ENCODE results near the gene MRPL1. TPM values are rescaled to one million over a fixed set of nuclear protein-coding genes. Genes with fewer than 3 reads are reported as not detected.
A peak's percentile ranks its signal among the peaks of the same experiment; 100 is the strongest.
"Not testable (repeated sequence)": the region's sequence is repeated elsewhere in the genome, so short reads cannot be mapped to it uniquely, and the experiment has no call there.

Gene MRPL1
- total and polyA plus RNA-seq, 5 donors from 2014 or later = 31.3 to 36.8 (median 32.4) TPM

GRCh38 chr4:77960367-77960766 is 97.7 kb downstream of the MRPL1 start:
- Histone ChIP-seq H3K4me1 (ENCODE audit: control insufficient read depth, insufficient read depth, low read length, poor library complexity, severe bottlenecking) (no peaks in the 10 kb centered on the region), H3K4me3 (ENCODE audit: low read depth, low read length) (no peak overlapping the region), H3K36me3 (ENCODE audit: control insufficient read depth, insufficient read depth, low read length) (no peaks in the 10 kb centered on the region), H3K9me3 (ENCODE audit: control insufficient read depth in 2 of 2, low read length in 2 of 2) (no peaks in the 10 kb centered on the region), H3K27ac (ENCODE audit: insufficient read depth, low read length, poor library complexity, severe bottlenecking) (no peak overlapping the region), H3K27me3 (ENCODE audit: control insufficient read depth, insufficient read depth, low read length) (no peaks in the 10 kb centered on the region)
- peaks cover 4% of the 10 kb centered on the region for H3K27me3 Mint-ChIP-seq
- no peak overlapping the region for H3K4me3 Mint-ChIP-seq
- H3K27ac Mint-ChIP-seq = no peak overlapping the region
- ATAC-seq (ENCODE audit: low read depth in 2 of 2) (no peak), DNase-seq (no peak)
- H3K36me3 Mint-ChIP-seq = peaks cover 3% of the 10 kb centered on the region
- peaks cover 0 to 4% (median 2%) of the 10 kb centered on the region in 4 donors for H3K4me1 Mint-ChIP-seq
- H3K9me3 Mint-ChIP-seq = no peaks in the 10 kb centered on the region

DNA sequence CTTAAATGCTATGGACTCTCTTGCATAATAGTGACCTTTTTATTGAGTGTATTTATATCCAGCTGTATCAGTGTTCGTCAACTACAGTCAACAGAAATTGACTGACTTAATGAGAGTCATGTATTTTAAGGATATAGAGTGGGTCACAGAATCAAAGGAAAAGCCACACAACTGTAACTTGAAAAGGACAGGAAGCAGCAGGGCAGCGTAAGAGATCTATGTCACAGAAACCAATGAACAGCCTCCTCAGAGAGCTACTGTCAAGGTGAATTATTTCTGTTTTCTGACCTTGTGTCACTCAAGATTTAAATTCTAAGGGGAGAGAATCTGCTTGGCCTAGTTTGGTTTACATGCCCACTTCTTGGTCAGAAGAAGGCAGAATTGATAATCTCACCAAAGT is 100.4 kb downstream of the MRPL1 start:
- Mint-ChIP-seq H3K27ac (no peak overlapping the region), H3K4me3 (no peak overlapping the region), H3K27me3 (peaks cover 17% of the 10 kb centered on the region), H3K36me3 (no peaks in the 10 kb centered on the region), H3K9me3 (peaks cover 0 to 2% (median 0%) of the 10 kb centered on the region in 7 donors), H3K4me1 (peaks cover 0 to 4% (median 2%) of the 10 kb centered on the region in 4 donors)
- no peak overlapping the region for H3K4me3 ChIP-seq (ENCODE audit: low read depth, low read length)
- no peaks in the 10 kb centered on the region for H3K9me3 ChIP-seq (ENCODE audit: control insufficient read depth in 2 of 2, low read length in 2 of 2)
- ATAC-seq (ENCODE audit: low read depth in 2 of 2) = no peak
- no peaks in the 10 kb centered on the region for H3K27me3 ChIP-seq (ENCODE audit: control insufficient read depth, insufficient read depth, low read length)
- DNase-seq = peak in 1 of 3 donors; percentile 10
- no peaks in the 10 kb centered on the region for H3K36me3 ChIP-seq (ENCODE audit: control insufficient read depth, insufficient read depth, low read length)
- H3K4me1 ChIP-seq (ENCODE audit: control insufficient read depth, insufficient read depth, low read length, poor library complexity, severe bottlenecking) = no peaks in the 10 kb centered on the region
- H3K27ac ChIP-seq (ENCODE audit: insufficient read depth, low read length, poor library complexity, severe bottlenecking) = no peak overlapping the region

DNA sequence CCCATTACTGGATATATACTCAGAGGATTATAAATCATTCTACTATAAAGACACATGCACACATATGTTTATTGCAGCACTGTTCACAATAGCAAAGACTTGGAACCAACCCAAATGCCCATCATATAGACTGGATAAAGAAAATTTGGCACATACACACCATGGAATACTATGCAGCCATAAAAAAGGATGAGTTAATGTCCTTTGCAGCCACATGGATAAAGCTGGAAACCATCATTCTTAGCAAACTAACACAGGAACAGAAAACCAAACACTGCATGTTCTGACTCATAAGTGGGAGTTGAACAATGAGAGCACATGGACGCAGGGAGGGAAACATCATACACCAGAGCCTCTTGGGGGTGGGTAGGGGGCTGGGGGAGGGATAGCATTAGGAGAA is 111.0 kb downstream of the MRPL1 start:
- H3K27ac ChIP-seq (ENCODE audit: insufficient read depth, low read length, poor library complexity, severe bottlenecking); H3K36me3 ChIP-seq (ENCODE audit: control insufficient read depth, insufficient read depth, low read length); ATAC-seq (ENCODE audit: low read depth in 2 of 2); H3K4me3 Mint-ChIP-seq; H3K4me3 ChIP-seq (ENCODE audit: low read depth, low read length); DNase-seq; H3K27me3 ChIP-seq (ENCODE audit: control insufficient read depth, insufficient read depth, low read length); H3K27ac Mint-ChIP-seq; H3K9me3 ChIP-seq (ENCODE audit: control insufficient read depth in 2 of 2, low read length in 2 of 2); H3K4me1 Mint-ChIP-seq; H3K4me1 ChIP-seq (ENCODE audit: control insufficient read depth, insufficient read depth, low read length, poor library complexity, severe bottlenecking); H3K36me3 Mint-ChIP-seq; H3K9me3 Mint-ChIP-seq: not testable (repeated sequence)
- peaks cover 28% of the 10 kb centered on the region for H3K27me3 Mint-ChIP-seq

- H3K4me1 Mint-ChIP-seq; H3K27me3 ChIP-seq (ENCODE audit: control insufficient read depth, insufficient read depth, low read length); H3K36me3 Mint-ChIP-seq; ATAC-seq (ENCODE audit: low read depth in 2 of 2); H3K9me3 ChIP-seq (ENCODE audit: control insufficient read depth in 2 of 2, low read length in 2 of 2); H3K4me3 Mint-ChIP-seq; DNase-seq; H3K27ac ChIP-seq (ENCODE audit: insufficient read depth, low read length, poor library complexity, severe bottlenecking); H3K4me3 ChIP-seq (ENCODE audit: low read depth, low read length); H3K4me1 ChIP-seq (ENCODE audit: control insufficient read depth, insufficient read depth, low read length, poor library complexity, severe bottlenecking); H3K36me3 ChIP-seq (ENCODE audit: control insufficient read depth, insufficient read depth, low read length); H3K9me3 Mint-ChIP-seq; H3K27ac Mint-ChIP-seq: not testable (repeated sequence)
- peaks cover 25% of the 10 kb centered on the region for H3K27me3 Mint-ChIP-seq
Observed at GRCh38 chr4:77982900-77983540, 120.4 kb downstream of the MRPL1 start.

DNA sequence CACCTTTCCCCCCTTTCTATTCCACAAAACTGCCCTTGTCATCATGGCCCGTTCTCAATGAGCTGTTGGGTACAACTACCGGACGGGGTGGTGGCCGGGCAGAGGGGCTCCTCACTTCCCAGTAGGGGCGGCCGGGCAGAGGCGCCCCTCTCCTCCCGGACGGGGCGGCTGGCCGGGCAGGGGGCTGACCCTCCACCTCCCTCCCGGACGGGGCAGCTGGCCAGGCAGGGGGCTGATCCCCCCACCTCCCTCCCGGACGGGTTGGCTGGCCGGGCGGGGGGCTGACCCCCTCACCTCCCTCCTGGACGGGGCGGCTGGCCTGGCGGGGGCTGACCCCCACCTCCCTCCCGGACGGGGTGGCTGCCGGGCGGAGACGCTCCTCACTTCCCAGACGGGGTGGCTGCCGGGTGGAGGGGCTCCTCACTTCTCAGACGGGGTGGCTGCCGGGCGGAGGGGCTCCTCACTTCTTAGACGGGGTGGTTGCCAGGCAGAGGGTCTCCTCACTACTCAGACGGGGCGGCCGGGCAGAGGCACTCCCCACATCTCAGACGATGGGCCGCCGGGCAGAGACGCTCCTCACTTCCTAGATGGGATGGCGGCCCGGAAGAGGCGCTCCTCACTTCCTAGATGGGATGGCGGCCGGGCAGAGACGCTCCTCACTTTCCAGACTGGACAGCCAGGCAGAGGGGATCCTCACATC is 121.1 kb downstream of the MRPL1 start:
- H3K27me3 ChIP-seq (ENCODE audit: control insufficient read depth, insufficient read depth, low read length); H3K9me3 ChIP-seq (ENCODE audit: control insufficient read depth in 2 of 2, low read length in 2 of 2); H3K36me3 ChIP-seq (ENCODE audit: control insufficient read depth, insufficient read depth, low read length); H3K4me3 ChIP-seq (ENCODE audit: low read depth, low read length); H3K27ac Mint-ChIP-seq; H3K27ac ChIP-seq (ENCODE audit: insufficient read depth, low read length, poor library complexity, severe bottlenecking); DNase-seq; H3K9me3 Mint-ChIP-seq; H3K36me3 Mint-ChIP-seq; ATAC-seq (ENCODE audit: low read depth in 2 of 2); H3K4me1 ChIP-seq (ENCODE audit: control insufficient read depth, insufficient read depth, low read length, poor library complexity, severe bottlenecking); H3K4me1 Mint-ChIP-seq; H3K4me3 Mint-ChIP-seq: not testable (repeated sequence)
- peaks cover 25% of the 10 kb centered on the region for H3K27me3 Mint-ChIP-seq

DNA sequence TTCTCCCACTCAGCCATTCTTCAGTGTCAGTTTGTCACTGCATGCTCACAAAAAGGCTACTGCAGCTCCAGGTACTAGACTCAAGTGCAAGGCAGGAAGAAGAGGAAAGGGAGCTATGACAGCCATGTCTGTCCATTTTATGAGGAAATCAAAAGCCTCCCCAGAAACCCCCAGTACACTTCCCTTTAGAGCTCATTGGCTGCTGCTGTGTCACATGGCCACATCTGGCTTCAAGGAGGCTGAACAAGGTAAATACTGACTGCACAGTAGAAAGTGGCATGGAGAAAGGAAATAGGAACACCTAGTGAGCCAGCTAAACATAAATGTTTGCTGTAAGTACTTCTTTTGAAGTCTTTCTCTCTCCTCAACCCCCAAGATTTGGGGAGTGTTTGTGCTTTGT is 127.3 kb downstream of the MRPL1 start:
- no peak overlapping the region for H3K4me3 Mint-ChIP-seq
- H3K27me3 Mint-ChIP-seq = peaks cover 24% of the 10 kb centered on the region
- Histone ChIP-seq H3K4me1 (ENCODE audit: control insufficient read depth, insufficient read depth, low read length, poor library complexity, severe bottlenecking) (no peaks in the 10 kb centered on the region), H3K27ac (ENCODE audit: insufficient read depth, low read length, poor library complexity, severe bottlenecking) (no peak overlapping the region), H3K27me3 (ENCODE audit: control insufficient read depth, insufficient read depth, low read length) (peaks cover 25% of the 10 kb centered on the region), H3K9me3 (ENCODE audit: control insufficient read depth in 2 of 2, low read length in 2 of 2) (no peaks in the 10 kb centered on the region), H3K36me3 (ENCODE audit: control insufficient read depth, insufficient read depth, low read length) (no peaks in the 10 kb centered on the region), H3K4me3 (ENCODE audit: low read depth, low read length) (no peak overlapping the region)
- peaks cover 0 to 3% (median 0%) of the 10 kb centered on the region in 7 donors for H3K9me3 Mint-ChIP-seq
- no peaks in the 10 kb centered on the region for H3K36me3 Mint-ChIP-seq
- DNase-seq (no peak), ATAC-seq (ENCODE audit: low read depth in 2 of 2) (no peak)
- H3K4me1 Mint-ChIP-seq = no peaks in the 10 kb centered on the region
- no peak overlapping the region for H3K27ac Mint-ChIP-seq

DNA sequence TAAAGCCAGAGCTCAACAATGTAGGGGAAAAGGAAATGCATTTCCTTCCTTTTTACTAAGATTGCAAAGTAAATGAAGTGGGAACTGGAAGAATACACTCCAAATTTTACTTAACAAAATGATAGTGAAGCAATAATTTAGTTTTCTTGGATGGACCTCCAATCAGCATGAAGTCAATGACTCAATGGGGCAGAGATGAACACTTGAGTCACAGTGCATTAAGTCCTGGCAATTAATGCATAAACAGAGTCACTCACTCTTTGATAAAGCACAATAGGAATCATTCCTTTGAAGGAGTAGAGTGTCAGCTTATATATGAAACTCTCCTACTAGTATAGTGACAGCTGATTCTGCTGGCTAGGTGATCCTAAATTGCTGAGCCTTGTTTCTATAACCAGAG is 127.8 kb downstream of the MRPL1 start:
- Histone ChIP-seq H3K4me1 (ENCODE audit: control insufficient read depth, insufficient read depth, low read length, poor library complexity, severe bottlenecking) (no peaks in the 10 kb centered on the region), H3K9me3 (ENCODE audit: control insufficient read depth in 2 of 2, low read length in 2 of 2) (no peaks in the 10 kb centered on the region), H3K4me3 (ENCODE audit: low read depth, low read length) (no peak overlapping the region), H3K36me3 (ENCODE audit: control insufficient read depth, insufficient read depth, low read length) (no peaks in the 10 kb centered on the region), H3K27ac (ENCODE audit: insufficient read depth, low read length, poor library complexity, severe bottlenecking) (no peak overlapping the region), H3K27me3 (ENCODE audit: control insufficient read depth, insufficient read depth, low read length) (peaks cover 22% of the 10 kb centered on the region)
- H3K27me3 Mint-ChIP-seq = peaks cover 24% of the 10 kb centered on the region
- DNase-seq (no peak), ATAC-seq (ENCODE audit: low read depth in 2 of 2) (no peak)
- H3K4me1 Mint-ChIP-seq = no peaks in the 10 kb centered on the region
- H3K36me3 Mint-ChIP-seq = no peaks in the 10 kb centered on the region
- H3K27ac Mint-ChIP-seq = no peak overlapping the region
- H3K9me3 Mint-ChIP-seq = peaks cover 0 to 3% (median 0%) of the 10 kb centered on the region in 7 donors
- H3K4me3 Mint-ChIP-seq = no peak overlapping the region

- ATAC-seq (ENCODE audit: low read depth in 2 of 2) (no peak), DNase-seq (no peak)
- no peak overlapping the region for H3K4me3 ChIP-seq (ENCODE audit: low read depth, low read length)
- Mint-ChIP-seq H3K9me3 (peaks cover 0 to 3% (median 0%) of the 10 kb centered on the region in 7 donors), H3K36me3 (no peaks in the 10 kb centered on the region), H3K4me3 (no peak overlapping the region), H3K27me3 (peaks cover 21% of the 10 kb centered on the region), H3K4me1 (no peaks in the 10 kb centered on the region), H3K27ac (no peak overlapping the region)
- no peaks in the 10 kb centered on the region for H3K36me3 ChIP-seq (ENCODE audit: control insufficient read depth, insufficient read depth, low read length)
- H3K9me3 ChIP-seq (ENCODE audit: control insufficient read depth in 2 of 2, low read length in 2 of 2) = no peaks in the 10 kb centered on the region
- H3K27ac ChIP-seq (ENCODE audit: insufficient read depth, low read length, poor library complexity, severe bottlenecking) = no peak overlapping the region
- no peaks in the 10 kb centered on the region for H3K4me1 ChIP-seq (ENCODE audit: control insufficient read depth, insufficient read depth, low read length, poor library complexity, severe bottlenecking)
- peaks cover 19% of the 10 kb centered on the region for H3K27me3 ChIP-seq (ENCODE audit: control insufficient read depth, insufficient read depth, low read length)
Observed at GRCh38 chr4:77990904-77991358, 128.3 kb downstream of the MRPL1 start.
